Kidney (tissue), 14 donors: Measurements from ENCODE around the gene SLC25A26. TPM values are rescaled to one million over a fixed set of nuclear protein-coding genes. Genes with fewer than 3 reads are reported as not detected.

ENCODE experiments used
- DNase-seq, 5 donors: peaks; one replicate each; pipeline ENCODE4 v3.0.0-alpha.2; 2013 to 2020
- FAIRE-seq: peaks from 2 replicates; lab custom pipeline; 2012; peaks lifted over from hg19 to GRCh38; lab: Jason Lieb, UNC
- H3K27ac ChIP-seq, 2 donors: one replicate each; pipeline ENCODE4 v1.7.0; 2013; ENCODE audit warnings: low read depth in 2 of 2, low read length in 2 of 2, inconsistent platforms in 1 of 2
- H3K27me3 ChIP-seq: one replicate; pipeline ENCODE4 v1.7.1; 2013; ENCODE audit warnings: low read length, inconsistent platforms; ENCODE audit not compliant: control insufficient read depth, insufficient read depth
- H3K36me3 ChIP-seq, 3 donors: one replicate each; pipeline versions ENCODE4 v1.7.0 to v1.7.1; 2013; ENCODE audit warnings: low read length in 3 of 3, control low read depth in 1 of 3, inconsistent platforms in 1 of 3; ENCODE audit not compliant: insufficient read depth in 3 of 3, control insufficient read depth in 2 of 3
- H3K4me1 ChIP-seq, 3 donors: one replicate each; pipeline versions ENCODE4 v1.7.0 to v1.7.1; 2013; ENCODE audit warnings: low read length in 3 of 3, inconsistent platforms in 1 of 3, low read depth in 1 of 3; ENCODE audit not compliant: control insufficient read depth in 2 of 3, insufficient read depth in 2 of 3
- H3K4me3 ChIP-seq, 3 donors: one replicate each; pipeline versions ENCODE4 v1.7.0 to v1.8.1; 2013; ENCODE audit warnings: low read length in 3 of 3, control low read depth in 1 of 3, inconsistent platforms in 1 of 3
- H3K9ac ChIP-seq, 3 donors: one replicate each; pipeline versions ENCODE4 v1.7.0 to v1.7.1; 2013; ENCODE audit warnings: low read length in 3 of 3, control low read depth in 1 of 3, inconsistent platforms in 1 of 3
- H3K9me3 ChIP-seq, 3 donors: one replicate each; pipeline versions ENCODE4 v1.7.0 to v1.7.1; 2013; ENCODE audit warnings: low read length in 3 of 3, control low read depth in 1 of 3, inconsistent platforms in 1 of 3; ENCODE audit not compliant: control insufficient read depth in 2 of 3, insufficient read depth in 1 of 3
- intact Hi-C: fragments of 100-400 bp; cut with DNase I; formaldehyde crosslinking; loops from one replicate; pipeline ENCODE4 v1.11.1; 2022
- polyA plus RNA-seq: library from polyadenylated mRNA; stranded (reverse); fragments of 350-450 nt; fragmentation: Illumina TruSeq; extraction: RNeasy Lipid Tissue Mini Kit (QIAGEN cat#74804); gene quantifications from one replicate; pipeline ENCODE4 v1.2.3, GENCODE V29; 2014; ENCODE audit warnings: low read depth, low replicate concordance; ENCODE audit not compliant: insufficient read depth
- total RNA-seq: library from RNA; stranded (reverse); fragmentation: NEBNext Ultra II Directional; extraction: Animal tissue kit (Norgen Biotek cat#: 25700); gene quantifications from one replicate; pipeline ENCODE4 v1.2.1, GENCODE V29; 2021
- TF ChIP-seq, protein P1 (sequence below): IDR thresholded peaks from 3 replicates; pipeline ENCODE4 v1.5.1; 2012; ENCODE audit warnings: mild to moderate bottlenecking, moderate library complexity, borderline replicate concordance; ENCODE audit not compliant: insufficient read depth; ENCODE audit errors: extremely low read depth
- donor health status: control.
- donor health status: control.
- donor health status: control.
- donor health status: control.
- donor health status: control.
- donor health status: DM: yes; HTN: yes; CAD: no.
- donor health status: Normal renal cell carcinoma (clear cell type).

Gene SLC25A26
- total and polyA plus RNA-seq, 2 donors from 2014 or later, result 23.9 to 25.4 TPM

DNA sequence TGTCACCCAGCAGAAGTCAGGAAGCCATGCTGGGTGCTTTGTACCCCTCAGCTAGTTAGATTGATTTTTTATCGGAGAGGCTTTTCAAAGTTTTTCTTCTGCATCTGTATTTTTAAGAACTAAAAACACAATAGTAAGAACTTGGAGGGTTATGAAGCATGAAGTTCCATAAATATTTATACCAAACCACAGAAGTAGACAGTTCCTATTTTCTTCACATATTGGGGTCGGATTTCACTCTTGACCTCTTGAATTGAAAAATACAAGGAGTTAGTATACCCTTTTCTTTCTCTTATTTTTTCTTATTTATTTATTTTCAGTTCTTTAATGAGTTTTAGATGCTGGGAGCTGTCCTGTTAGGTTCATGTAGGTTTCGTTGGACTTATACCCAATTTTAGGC, 35.1 kb downstream of the SLC25A26 start:
- intact Hi-C loops, result no loop called here
- no peak overlapping the region for H3K4me3 ChIP-seq
- no peak overlapping the region for H3K9ac ChIP-seq
- no peaks in the 10 kb centered on the region for H3K9me3 ChIP-seq
- no peak for FAIRE-seq
- no peak for DNase-seq
- TF ChIP-seq, protein P1, sequence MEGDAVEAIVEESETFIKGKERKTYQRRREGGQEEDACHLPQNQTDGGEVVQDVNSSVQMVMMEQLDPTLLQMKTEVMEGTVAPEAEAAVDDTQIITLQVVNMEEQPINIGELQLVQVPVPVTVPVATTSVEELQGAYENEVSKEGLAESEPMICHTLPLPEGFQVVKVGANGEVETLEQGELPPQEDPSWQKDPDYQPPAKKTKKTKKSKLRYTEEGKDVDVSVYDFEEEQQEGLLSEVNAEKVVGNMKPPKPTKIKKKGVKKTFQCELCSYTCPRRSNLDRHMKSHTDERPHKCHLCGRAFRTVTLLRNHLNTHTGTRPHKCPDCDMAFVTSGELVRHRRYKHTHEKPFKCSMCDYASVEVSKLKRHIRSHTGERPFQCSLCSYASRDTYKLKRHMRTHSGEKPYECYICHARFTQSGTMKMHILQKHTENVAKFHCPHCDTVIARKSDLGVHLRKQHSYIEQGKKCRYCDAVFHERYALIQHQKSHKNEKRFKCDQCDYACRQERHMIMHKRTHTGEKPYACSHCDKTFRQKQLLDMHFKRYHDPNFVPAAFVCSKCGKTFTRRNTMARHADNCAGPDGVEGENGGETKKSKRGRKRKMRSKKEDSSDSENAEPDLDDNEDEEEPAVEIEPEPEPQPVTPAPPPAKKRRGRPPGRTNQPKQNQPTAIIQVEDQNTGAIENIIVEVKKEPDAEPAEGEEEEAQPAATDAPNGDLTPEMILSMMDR, result no peak
- no peaks in the 10 kb centered on the region for H3K4me1 ChIP-seq
- H3K36me3 ChIP-seq, result no peaks in the 10 kb centered on the region
- no peaks in the 10 kb centered on the region for H3K27me3 ChIP-seq
- H3K27ac ChIP-seq, result no peak overlapping the region

DNA sequence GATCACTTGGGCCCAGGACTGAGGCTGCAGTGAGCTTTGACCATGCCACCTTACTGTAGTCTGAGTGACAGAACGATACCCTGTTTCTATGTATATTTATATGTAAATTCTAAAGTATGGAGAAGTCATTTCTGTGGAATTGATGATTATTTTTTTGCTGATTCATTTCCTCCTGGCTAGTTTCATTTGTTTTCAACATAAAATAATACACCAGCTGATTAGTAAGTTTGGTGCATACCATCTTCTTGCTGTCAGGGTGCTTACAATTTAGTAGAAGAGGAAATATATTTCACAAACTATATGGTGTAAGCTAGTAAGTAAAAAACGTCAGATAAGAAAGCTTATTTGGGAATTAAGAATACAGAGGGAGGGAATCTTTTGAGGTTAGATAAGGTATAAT, 36.0 kb downstream of the SLC25A26 start:
- TF ChIP-seq, protein P1, result no peak
- Histone ChIP-seq H3K9me3 (no peaks in the 10 kb centered on the region), H3K27ac (no peak overlapping the region), H3K4me1 (no peaks in the 10 kb centered on the region), H3K36me3 (no peaks in the 10 kb centered on the region), H3K9ac (no peak overlapping the region), H3K4me3 (no peak overlapping the region), H3K27me3 (no peaks in the 10 kb centered on the region)
- FAIRE-seq (no peak), DNase-seq (no peak)
- intact Hi-C loops, result no loop called here

- Histone ChIP-seq H3K9ac (no peak overlapping the region), H3K36me3 (no peaks in the 10 kb centered on the region), H3K9me3 (no peaks in the 10 kb centered on the region), H3K4me3 (no peak overlapping the region), H3K4me1 (no peaks in the 10 kb centered on the region), H3K27me3 (no peaks in the 10 kb centered on the region), H3K27ac (no peak overlapping the region)
- intact Hi-C loops, result no loop called here
- no peak for DNase-seq
- FAIRE-seq, result no peak
- TF ChIP-seq, protein P1, result no peak
These were observed 38.9 kb downstream of the SLC25A26 start for GRCh38 chr3:66259566-66260255.

DNA sequence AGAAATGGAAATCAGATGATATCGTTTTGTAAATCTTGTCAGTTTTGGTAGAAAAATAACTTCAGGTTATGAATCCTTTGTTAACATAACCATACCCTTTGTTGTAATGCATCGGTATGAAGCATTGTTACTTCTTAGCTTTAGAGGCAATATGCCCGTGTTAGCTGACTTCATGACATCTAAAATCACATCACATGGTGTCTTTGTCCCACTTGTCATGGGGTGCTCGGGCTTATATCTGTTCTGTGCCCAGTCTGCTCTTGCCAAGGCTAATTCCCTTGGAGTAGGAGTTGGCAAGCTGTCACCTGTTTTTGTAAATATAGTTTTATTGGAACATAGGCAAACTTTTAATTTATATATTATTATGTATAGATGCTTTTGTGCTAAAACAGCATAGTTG, 39.6 kb downstream of the SLC25A26 start:
- TF ChIP-seq, protein P1, result no peak
- H3K27ac ChIP-seq, result no peak overlapping the region
- no peaks in the 10 kb centered on the region for H3K9me3 ChIP-seq
- FAIRE-seq (no peak), DNase-seq (no peak)
- intact Hi-C loops, result no loop called here
- H3K36me3 ChIP-seq, result no peaks in the 10 kb centered on the region
- no peaks in the 10 kb centered on the region for H3K27me3 ChIP-seq
- no peaks in the 10 kb centered on the region for H3K4me1 ChIP-seq
- no peak overlapping the region for H3K4me3 ChIP-seq
- H3K9ac ChIP-seq, result no peak overlapping the region
